OCI-M2 (cell line): Measurements from ENCODE around the gene FRAT2.

Source experiments
- DNase-seq: peaks from one replicate; lab custom pipeline; 2025; ENCODE audit not compliant: unreplicated experiment; lab: John Stamatoyannopoulos, UW

FRAT2 gene

DNA sequence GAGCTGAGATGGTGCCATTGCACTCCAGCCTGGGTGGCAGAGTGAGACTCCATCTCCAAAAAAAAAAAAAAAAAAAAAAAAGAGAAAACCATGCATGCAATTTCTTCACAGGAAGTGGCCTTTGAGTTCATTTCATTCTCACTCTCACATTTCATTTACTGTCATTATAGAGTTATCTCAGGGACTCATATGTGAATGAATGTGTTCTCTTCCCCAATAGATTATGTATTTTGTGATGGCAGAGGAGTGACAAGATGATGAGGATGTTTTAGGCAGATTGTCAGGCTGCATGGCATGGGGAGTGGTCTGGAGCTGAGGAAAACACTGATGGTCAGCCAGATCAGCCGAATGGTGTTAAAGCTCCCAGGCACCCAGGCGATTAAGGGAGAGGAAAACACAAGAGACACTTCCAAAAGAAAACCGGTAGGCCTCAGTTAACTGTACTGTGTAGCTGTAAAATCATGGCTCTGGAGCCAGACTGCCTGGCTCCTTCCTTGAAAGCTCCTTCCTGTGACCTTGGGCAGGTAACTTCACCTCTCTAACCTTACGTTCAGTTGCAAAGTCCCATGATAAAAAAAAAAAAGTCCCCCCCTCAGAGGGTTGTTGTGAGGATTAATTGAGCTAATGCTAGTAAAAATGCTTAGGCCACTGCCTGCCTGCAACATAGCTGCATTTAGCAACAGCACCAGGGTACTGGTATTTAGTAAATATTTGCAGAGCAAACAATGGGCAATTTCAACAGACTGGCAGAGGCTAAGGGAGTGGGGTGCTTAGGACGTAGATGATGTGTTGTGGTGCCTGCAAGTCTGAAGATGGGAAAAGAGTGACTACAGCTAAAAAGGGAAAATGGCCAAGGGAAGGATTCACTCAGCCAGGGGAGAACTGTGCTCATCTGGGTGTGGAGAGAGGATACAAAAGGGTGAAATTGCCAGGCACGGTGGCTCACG, 6.9 kb downstream of the FRAT2 start:
- DNase-seq, result peak; percentile 77

DNA sequence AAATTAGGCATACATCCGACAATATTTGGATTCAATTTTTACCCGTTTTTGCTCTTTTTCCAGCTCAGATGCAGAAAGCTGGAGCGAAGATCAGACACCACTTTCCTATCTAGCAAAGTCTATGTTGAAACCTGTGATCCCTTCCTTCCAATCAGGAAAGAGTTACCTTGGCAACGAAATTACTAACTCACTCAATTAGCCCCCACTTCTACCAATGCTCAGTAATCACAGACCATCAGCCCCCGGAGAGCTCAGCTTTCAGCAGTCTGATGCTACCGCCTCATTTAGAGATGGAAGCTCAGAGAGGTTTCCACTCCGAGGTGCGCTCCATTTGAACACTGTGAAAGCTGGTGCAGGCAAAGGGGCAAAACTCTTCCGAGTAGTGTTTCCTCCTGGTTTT, 8.8 kb downstream of the FRAT2 start:
- no peak for DNase-seq

DNA sequence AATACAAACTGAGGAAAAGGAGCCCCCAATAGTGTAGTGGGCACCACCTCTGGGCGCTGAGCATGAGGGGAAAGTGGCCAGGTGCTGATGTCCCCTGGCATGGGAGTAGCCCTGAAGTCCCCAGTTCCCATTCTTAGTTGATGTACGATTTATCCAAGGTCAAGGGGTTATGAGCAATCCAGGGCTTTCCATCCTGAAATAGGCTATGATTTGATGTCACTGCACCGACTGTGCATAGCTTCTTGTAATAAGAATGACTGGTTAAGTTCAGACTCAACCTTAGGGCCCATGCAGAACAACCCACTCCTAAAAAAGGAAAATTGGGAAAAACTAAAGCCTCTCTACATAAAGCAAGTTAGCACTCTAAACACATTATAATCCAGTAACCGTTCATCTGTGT, 11.0 kb downstream of the FRAT2 start:
- DNase-seq, result no peak

DNA sequence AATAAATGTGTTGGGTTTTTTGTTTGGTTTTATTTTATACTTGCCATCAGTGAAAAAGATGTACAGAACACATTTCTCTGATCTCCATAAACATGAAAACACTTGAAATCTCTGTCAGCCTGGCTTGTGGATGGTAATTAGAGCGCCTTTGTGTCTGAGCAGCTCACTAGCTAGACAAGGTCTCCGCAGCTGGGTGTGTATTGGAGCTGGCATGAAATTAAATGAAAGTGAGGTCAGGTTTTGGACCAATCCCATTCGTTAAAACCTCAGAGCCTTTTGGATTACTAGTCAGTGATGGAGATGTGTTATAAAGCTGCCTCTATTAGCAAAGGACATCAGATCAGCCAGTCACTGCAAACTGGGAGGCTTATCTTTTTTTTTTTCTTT, 12.7 kb downstream of the FRAT2 start:
- DNase-seq, result no peak

DNA sequence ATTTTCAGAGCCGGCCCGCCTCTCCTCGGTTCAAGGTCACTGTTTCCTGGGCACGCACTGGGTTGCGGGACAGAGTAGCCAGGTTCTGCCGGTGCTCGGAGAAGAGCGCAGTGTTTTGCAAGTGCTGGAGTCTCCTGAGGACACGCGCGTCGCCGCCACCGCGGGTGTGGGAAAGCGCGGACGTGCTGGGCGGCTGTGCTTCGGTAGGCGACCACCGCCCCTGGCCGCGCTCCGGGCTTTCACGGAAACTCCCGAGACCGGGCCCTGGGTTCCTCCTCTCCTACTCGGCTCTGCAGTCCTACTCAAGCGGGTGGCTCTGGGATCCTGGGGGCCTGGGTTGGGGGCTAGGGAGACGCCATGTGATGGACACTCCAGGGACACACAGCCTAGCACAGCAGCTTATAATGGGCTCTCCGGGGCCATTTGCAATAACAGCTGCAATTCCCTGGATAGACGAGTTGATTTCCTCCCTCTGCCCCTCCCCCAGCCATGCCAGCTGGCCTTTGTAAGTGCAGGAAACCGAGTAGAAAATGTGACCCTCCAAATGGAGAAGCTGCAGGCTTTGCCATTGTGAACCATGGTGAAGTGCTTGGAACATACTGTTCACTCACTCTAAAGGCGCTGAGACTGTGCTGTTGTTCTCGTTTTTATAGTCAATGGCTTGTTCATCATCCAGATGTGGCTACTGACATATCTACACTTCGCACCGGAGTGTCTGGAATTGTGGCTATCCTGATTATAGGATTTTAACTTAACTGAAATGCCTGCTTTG, 13.3 kb downstream of the FRAT2 start:
- DNase-seq, result no peak

DNA sequence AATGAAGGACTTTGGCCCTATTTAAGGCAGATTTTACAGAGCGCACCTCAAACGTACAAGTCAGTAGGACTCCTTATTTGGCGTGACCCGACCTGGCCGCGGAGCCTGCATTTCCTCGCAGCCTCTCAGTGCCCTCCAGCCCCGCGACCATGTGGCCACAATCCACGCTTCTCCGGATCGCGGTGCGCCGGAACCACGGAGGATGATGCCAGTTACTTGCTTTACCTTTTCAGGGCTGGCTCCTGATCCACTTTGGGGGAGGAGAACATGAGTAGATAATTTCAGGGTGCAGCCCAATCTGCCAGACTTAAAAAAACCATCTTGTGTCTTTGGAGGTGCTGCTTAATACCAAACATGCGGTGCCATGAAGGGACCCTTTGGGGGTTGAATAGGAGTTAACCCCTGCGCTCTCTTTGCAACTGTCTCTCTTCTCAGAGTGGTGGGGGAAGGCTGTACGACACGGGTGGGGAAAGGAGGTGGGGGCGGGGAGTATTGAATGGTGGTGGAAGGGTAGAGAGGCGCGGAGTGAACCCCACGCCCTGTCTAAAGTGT, 14.0 kb downstream of the FRAT2 start:
- DNase-seq, result no peak

DNA sequence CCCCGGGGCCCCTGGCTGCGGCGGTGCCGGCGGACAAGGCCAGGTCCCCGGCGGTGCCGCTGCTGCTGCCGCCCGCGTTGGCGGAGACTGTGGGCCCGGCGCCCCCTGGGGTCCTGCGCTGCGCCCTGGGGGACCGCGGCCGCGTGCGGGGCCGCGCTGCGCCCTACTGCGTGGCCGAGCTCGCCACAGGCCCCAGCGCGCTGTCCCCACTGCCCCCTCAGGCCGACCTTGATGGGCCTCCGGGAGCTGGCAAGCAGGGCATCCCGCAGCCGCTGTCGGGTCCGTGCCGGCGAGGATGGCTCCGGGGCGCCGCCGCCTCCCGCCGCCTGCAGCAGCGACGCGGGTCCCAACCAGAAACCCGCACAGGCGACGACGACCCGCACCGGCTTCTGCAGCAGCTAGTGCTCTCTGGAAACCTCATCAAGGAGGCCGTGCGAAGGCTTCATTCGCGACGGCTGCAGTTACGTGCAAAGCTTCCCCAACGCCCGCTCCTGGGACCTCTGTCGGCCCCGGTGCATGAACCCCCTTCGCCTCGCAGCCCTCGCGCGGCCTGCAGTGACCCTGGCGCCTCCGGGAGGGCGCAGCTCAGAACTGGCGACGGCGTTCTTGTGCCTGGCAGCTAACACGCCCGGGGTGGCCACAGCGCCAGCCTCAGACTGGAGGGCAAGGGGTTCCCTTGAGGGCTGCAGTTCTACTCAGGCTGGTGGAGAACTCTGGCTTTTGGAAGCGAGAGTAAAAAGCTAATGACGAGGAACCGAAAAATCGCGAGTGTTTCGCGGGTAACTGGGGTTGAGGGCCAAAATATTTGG, 14.7 kb downstream of the FRAT2 start:
- DNase-seq, result no peak

DNA sequence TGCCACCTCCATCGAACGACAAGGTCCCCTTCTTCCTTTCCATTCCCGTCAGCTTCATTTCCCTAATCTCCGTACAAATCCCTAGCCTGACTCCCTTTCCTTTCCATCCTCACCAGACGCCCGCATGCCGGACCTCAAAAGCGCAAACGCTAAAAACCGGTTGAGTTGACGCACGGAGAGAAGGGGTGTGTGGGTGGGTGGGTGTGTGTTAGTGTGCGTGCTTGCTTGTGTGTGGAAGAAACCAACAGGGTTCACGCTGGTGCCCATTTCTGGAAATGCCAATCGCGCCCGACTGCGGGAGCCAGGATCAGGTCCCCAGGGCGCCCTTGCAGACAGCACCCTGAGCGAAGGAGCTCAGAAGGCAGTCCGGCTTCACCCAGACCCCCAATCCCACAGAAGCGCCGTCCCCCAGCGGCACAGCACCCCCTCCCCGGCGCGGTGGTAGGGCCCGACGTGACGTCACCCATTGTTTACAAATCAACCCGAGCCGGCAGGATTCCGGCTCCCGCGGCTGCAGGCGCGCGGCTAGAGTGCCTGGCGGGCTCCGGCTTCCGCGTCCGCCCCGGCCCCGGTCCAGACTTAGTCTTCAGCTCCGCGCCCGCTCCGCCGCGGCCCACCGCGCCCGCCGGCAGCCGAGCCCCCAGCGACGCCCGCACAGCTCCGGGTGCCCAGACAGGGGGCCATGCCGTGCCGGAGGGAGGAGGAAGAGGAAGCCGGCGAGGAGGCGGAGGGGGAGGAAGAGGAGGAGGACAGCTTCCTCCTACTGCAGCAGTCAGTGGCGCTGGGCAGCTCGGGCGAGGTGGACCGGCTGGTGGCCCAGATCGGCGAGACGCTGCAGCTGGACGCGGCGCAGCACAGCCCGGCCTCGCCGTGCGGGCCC, 15.5 kb downstream of the FRAT2 start, which contains the start of gene FRAT1:
Gene FRAT1, plus strand, starts transcription at position 500 of the 880 bp plus-strand sequence. Its CDS starts 183 bp downstream, at position 683.
- no peak for DNase-seq

DNA sequence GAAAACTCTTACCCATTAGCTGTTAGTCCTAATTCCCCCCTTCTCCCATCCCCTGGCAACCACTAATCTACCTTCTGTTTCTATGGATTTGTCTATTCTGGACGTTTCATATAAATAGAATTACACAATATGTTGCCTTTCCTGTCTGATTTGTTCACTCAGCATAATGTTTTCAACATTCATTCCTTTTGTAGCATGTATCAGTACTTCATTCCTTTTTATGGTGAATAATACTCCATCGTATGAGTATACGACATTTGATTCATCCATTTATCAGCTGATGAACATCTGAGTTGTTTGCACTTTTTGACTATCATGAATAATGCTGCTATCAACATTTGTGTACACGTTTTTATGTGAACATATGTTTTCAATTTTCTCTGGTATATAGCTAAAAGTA, 19.9 kb downstream of the FRAT2 start:
- DNase-seq, result no peak

DNA sequence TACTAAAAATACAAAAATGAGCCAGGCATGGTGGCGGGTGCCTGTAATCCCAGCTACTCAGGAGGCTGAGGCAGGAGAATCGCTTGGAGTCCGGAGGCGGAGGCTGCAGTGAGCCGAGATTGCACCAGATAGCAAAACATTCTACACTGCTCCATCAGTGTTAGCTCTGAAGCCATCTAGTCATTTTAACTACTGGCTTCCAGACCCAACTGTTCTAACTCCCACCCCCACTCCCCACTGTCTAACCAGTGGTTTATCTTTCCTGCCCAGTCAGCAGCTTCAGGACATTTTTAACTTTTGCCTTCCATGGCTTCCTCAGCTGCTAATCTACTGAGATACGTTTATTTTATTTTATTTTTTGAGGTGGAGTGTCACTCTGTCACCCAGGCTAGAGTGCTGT, 21.6 kb downstream of the FRAT2 start:
- DNase-seq, result peak; percentile 49

DNA sequence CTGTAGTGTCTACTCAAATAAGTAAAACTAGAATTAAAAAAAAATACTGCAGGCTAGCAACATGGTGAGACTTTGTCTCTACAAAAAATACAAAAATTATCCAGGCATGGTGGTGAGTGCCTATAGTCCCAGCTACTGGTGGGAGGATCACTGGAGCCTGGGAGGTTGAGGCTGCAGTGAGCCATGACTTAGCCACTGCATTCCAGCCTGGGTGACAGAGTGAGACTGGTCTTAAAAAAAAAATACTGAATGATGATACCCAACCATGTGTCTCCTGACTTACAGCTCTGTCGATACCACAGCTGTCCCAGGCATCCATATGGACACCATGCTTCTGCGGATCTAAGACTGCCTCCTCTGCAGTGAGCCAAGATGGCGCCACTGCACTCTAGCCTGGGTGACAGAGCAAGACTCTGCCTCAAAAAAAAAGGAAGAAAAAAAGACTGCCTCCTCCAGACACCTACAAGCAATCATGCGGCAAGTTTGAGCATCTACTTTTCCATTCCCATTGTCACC, 23.4 kb downstream of the FRAT2 start:
- no peak for DNase-seq

DNA sequence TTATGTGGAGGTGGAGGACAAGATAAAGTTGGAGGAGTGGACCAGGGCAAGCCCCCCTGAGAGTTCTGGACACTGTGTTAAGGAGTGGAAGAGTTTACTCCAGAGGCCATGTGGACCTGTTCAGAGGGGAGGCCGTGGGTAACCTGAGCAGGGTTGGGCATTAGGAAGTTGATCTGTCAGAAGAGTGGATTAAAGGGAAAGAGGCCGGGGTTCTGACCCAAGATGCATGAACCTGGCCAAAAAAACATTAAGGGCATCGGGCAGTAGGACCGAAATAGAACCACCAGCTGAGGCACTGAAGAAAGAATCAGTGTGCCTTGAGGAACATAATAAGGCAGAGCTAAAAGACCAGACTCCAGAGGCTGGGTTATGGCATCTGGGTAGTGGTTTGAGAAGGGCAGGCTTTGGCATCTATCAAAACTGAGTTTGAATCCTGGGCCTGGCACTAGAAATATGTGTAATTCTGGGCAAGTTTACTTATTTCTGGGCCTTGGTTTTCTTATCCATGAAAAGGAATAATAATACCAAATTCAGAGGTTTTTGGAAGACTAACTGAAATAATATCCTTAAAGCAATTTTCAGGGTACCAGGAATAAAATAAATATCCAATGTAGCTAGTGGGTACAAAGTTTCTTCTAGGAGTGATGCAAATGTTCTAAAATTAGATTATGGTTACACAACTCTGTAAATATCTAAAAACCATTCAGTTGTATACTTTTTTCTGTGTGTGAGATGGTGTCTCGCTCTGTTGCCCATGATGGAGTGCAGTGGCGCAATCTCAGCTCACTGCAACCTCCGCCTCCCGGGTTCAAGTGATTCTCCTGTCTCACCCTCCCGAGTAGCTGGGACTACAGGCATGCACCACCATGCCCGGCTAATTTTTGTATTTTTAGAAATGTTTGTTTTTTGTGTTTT, 26.4 kb downstream of the FRAT2 start:
- no peak for DNase-seq

DNA sequence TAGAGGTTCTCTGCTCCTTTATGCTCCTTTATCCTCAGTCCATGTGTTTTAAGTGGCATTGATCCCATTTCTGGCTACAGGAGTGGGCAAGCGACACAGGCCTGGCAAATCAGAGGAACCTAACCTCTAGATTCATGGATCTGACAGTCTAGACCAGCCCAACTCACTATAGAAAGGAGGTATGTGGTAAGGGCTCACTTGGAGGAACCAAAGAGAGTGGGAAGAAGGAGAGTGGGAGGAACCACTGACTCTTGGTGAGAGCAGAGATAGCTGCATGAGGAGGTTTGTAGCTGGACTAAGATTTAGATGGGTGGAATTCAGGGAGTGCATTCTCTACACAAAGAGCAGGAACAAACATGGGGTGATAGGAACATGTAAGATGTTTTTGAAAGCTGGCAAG, 27.1 kb downstream of the FRAT2 start:
- no peak for DNase-seq

DNA sequence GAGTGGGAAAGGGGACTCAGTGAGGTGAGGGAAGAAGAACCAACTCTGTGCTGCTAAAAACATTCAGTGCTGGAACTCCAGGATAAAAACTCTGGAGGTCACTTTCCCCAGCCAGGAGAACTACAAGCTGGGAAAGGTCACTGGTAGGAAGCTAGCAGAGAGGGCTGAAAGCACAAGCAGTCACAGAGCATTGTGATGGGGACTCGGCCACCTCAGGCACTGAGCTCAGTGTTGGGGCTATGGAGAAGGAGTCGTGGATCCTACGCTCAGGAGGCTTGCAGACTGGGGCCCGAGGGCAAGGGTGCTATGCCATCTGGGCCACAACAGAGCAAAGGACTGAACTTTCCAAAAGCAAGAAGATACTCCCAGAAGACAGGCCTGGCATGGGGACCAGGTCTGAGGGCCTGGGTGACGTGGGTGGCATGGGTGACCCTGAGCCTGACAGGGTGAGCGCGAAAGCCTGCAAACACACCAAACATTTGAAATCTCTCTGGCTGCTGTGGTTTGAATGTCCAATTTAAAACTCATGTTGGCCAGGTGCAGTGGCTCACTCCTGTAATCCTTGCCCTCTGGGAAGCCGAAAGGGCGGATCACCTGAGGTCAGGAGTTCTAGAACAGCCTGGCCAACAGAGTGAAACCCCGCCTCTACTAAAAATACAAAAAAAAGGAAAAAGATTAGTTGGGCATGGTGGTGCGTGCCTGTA, 32.3 kb downstream of the FRAT2 start:
- DNase-seq, result no peak

DNA sequence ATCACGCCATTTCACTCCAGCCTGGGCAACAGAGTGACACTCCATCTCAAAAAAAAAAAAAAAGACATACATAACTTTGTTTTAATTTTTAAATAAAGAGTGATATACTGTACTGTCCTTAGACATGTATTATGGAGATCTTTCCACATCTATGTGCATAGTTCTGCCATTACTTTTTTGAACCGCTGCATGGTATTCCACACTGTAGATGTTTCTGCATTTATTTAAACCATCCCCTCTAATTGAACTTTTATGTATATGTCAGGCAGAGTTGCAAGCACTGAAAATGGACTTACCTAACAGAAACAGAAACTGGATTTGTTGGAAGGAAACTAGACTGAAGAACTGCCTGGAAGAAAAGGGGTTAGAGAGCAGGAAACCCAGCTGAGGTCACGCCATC, 33.5 kb downstream of the FRAT2 start:
- no peak for DNase-seq

DNA sequence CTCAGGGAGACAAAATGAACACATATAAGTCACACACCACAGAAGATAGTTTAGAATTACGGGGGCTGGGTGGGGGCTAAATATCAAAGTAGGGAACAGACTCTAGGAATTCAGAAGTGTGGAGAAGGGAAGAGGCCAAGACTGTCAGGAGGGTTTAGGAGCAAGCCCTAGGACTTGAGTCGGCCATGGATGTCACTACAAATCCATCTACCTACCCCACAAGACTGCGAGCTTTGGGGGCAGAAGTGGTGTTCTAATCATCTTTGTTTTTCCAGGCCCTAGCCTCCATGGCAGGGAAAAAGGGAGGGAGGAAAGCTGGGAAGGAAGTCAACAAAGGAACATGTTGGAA, 36.3 kb downstream of the FRAT2 start:
- DNase-seq, result no peak

DNA sequence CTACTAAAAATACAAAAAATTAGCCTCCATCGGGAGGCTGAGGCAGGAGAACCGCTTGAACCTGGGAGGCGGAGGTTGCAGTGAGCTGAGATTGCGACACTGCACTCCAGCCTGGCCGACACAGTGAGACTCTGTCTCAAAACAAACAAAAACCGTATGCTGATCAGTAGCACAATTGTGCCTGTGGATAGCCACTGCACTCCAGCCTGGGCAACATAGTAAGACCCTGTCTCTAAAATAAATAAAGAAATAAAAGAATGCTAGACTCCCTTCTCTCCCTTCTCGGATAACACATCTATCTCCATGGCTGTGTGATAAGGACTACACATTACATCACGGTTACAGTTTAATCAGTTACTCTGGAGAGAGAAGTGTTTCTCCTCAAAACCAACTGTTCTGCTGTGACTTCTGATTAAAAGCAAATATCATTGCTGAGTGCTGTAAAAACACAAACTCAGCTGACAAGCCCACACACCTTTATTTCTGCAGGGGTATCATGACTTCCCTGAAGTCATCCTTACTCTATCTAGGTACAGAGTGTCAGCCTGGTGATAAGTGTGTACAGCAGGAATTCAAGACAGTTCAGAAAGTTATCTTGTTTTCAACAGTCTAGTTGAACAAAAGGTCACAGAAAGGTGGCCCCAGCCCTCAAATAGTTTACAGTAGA, 36.8 kb downstream of the FRAT2 start:
- DNase-seq, result peak; percentile 74

DNA sequence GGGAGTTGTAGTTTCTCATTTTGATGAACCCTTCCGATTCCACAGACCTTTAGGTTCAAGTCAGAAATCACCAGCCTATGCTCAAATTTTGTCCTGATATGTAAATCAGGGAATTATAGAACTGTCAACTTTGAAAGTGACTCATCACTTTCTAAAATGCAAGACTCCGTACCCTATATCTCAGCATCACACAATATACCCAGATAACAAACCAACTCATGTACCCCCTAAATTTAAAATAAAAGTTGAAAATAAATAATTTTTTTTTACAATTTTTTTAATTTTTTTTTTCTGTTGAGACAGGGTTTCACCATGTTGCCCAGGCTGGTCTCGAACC, 41.7 kb downstream of the FRAT2 start:
- no peak for DNase-seq
